HG02870 (cell line): ENCODE data around the gene IL17RD.

Source experiments
- ATAC-seq: cut with Tn5 transposase; IDR thresholded peaks from one replicate; pipeline ENCODE4 v1.9.1; 2021; ENCODE audit warnings: mild to moderate bottlenecking, moderate library complexity; ENCODE audit not compliant: unreplicated experiment

Gene IL17RD

DNA sequence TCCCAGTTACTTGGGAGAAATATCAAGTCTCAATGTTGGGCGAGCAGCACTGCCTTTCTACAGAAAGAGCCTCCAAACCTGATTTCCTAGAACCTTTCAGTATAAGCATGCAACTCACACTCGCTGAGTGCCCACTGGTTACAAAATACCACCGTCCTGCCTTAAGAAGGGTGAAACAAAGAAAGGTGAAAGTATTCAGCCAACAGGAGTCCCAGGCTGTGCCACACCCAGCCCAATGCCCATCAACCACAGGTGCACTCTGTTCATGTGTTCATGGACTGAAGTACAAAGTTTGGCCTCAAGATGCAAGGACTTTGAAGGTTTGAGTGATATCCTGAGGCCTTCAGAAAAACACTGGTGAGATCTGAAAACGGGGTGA, 34.0 kb downstream of the IL17RD start:
- no peak for ATAC-seq

DNA sequence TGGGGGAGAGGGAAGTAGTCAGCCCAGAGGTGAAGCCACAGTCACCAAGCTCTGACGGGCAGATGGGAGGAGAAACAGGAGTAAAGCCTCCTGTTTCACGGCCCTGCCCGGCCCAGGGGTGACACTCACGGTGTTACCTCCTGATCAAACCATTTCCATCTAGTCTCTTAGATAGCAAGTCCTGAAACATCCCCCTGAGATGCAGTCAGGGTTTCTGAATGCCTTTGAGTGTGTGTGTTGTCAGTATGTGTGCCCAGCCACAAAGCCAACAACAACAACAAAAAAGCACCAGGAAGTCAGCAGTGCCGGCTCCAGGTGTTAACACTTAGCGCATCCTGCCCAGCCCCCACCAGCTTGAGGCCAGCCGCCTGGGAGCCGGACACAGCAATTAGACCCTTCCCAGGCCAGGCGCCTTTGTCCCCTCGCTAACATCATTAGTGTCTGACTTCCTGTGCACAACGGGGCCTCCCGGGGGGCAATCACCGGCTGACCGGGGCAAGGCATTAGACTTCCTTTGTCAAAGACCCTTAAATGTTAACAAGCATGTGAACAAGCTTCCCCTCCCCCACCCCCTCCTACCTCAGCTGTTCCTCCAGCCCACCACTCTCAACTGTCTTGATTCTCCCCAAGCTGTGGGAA, 34.5 kb downstream of the IL17RD start:
- ATAC-seq: no peak

GRCh38 chr3:57128826-57129667, 36.1 kb downstream of the IL17RD start:
- no peak for ATAC-seq

- ATAC-seq: no peak
Observed at GRCh38 chr3:57127891-57128518, 37.1 kb downstream of the IL17RD start.

GRCh38 chr3:57126244-57126643, 38.9 kb downstream of the IL17RD start:
- no peak for ATAC-seq

DNA sequence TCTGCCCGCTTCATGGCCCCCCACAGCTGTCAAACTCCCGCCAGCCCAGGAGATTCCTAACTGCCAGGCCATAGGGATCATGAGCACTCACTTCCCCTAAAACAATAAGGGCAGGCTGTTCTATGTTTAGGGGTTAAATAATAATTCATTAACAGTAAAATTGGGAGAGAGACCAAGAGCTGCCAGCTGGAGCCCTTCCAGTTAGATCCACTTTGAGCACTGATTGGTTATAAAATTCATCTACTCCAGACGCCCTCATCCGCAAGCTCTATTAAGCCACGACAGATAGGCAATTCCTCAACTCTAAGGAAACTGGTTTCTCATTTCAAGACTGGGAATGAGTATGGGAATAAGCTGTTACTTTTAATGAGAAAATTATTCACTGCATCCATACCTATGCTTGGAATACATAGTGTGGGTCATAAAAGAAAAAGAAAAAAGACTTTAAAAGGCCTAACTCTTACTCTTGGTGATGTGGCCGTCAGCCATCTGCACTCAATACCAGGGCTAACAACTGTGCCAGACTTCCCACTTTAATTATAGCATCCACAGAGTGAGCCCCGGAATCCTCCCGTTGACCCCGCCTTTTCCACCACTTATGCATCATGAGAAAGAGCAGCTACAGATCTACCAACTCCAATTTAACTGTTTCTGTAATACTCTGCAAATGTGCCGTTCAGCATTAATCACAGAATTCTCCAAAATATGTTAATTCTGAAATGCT, 44.5 kb downstream of the IL17RD start:
- no peak for ATAC-seq

DNA sequence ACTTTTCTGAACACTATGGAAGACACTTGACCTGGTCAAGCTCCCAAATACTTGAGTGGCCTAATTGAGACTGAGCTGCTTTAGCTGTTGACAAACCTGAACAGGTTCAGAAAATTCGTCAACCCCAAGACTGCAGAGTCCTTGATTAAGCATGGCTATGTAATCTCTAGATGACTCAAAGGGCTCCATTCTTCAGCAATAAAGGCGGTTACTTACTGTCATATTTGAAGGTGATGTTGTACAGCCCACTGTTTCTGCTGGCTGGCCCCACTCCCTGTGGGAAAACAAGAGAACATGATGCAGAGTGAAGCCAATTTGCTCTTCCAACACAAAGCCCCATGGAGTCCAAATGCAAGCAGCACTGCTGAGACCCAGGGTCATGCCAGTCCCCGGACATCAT, 45.1 kb downstream of the IL17RD start:
- no peak for ATAC-seq

DNA sequence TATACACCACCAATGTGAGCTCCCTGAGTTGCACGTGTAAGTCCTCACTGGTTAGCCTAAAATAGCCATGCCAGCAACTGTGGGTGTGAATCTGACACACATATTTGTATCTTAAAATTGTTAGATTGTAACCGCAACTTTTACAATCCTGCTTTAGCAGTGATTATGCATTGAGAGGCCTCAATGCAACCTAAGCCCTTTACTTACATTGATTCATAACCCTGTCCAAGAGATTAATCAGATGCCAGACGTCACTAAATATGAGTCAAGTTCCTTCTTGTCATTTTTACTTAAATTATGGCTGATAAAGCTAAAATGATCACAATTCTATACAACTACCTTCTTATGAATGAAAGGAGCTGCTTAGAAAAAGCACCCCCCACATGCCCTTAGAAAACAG, 46.9 kb downstream of the IL17RD start:
- ATAC-seq: no peak

DNA sequence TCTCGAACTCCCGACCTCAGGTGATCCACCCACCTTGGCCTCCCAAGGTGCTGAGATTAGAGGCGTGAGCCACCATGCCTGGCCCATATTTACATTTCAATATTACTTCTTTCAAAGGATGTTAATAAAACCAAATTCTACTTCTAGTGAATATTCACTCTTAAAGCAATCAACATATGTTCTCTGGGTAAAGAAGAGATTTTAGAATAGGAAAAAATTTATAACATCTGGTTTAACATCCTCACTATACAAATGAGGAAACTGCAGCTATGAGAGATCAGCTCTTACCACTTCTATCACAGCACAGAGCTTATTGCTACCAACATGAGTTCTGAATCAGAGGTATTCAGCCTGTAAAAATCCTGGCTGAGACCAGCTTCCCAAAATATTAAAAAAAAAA, 48.7 kb downstream of the IL17RD start:
- ATAC-seq: no peak

- no peak for ATAC-seq
Observed at GRCh38 chr3:57112206-57112605, 52.9 kb downstream of the IL17RD start.

- no peak for ATAC-seq
Observed at GRCh38 chr3:57110798-57111197, 54.4 kb downstream of the IL17RD start.

GRCh38 chr3:57110214-57110613, 54.9 kb downstream of the IL17RD start:
- ATAC-seq: no peak

DNA sequence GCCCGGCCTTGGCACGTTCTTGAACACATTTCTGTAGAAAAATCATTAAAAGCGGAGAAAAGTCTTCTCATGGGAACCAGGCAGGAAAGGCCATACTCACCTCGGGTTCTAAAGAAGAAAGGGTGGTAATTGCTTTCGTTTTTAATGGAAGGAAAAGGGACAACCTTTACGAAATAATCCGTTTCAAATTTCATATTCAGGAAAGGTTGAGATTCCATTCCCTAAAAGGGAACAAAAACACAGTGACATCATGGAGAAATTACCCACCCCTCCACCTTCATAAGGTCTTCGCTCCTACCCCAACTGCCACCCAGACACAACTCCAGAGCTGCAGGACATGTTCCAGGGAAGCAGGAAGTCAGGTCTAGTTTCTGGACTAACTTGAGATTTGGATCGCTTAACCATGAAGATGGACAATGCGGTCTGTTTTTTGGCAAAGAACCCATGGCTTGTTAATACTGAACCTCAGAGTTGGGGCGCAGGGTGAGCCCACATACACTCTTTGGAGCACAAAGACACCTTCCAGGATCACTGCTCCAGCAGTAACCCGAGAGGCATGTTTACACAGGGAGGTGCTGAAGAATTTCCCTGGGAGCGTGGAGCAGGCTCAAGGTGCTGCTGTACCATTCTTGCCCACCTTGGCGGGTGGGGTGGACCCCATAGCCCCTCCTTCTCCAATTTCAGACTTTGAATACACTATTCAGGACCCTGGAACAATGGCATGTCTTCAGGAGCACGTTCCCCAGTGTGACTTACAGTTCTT, 55.5 kb downstream of the IL17RD start:
- ATAC-seq: no peak

GRCh38 chr3:57108684-57109083, 56.5 kb downstream of the IL17RD start:
- no peak for ATAC-seq

DNA sequence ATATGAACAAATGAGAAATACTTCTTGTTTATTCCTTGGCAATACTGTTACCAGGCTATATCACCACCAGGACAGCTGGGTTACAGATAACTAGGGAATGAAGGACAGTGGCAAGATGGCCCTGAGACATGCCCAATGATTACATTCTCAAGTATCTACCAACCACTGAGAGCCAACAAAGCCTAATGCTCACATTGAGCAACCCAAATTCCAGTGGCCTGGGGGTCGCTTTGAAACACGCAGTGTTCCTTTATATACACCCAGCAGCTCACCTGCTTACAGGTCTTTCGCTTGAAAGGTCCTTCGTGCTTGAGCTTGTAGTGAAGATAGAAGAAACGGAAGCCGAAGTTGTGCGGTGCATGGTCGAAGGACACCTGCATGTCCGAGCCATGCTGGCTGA, 59.6 kb downstream of the IL17RD start:
- no peak for ATAC-seq

DNA sequence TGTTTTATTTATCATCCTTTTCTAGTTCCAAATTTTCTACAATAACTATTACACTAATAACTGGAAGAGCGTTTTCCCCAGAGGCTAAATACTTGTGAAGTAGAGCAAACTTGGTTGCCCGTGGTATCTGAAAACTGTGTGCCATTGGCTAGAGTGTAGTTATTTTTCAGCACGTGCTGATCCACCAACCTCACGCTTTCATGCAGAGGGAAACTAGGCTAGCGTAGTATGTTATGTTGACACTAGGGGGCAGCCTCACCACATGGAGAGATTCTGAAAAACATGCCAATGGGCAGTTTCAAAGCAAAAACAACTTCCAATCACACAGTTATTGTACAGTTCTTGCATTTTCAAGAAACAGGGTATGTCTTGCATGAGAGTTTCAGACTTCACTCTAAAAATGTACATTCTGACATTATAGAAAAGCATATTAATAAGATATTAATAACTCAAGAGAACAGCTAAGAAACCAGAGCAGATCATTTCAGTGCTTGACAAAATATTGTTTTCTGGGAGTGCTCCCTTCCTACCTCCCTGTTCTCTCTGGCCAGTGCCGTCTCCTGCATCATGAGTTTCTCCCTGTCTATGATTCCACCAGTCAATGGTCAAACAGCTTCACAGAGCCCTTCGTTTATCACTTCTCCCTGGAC, 65.0 kb downstream of the IL17RD start:
- no peak for ATAC-seq

- no peak for ATAC-seq
Observed at GRCh38 chr3:57098418-57099310, 66.5 kb downstream of the IL17RD start.

GRCh38 chr3:57097536-57097935, 67.6 kb downstream of the IL17RD start:
- no peak for ATAC-seq

- no peak for ATAC-seq
Observed at GRCh38 chr3:57095363-57095762, 69.8 kb downstream of the IL17RD start.
